Measurements from ENCODE around the gene RAI14. TPM values are rescaled to one million over a fixed set of nuclear protein-coding genes. Genes with fewer than 3 reads are reported as not detected.

Gene RAI14
- total RNA-seq, 1 experiment from 2014 or later: 71.5 TPM

DNA sequence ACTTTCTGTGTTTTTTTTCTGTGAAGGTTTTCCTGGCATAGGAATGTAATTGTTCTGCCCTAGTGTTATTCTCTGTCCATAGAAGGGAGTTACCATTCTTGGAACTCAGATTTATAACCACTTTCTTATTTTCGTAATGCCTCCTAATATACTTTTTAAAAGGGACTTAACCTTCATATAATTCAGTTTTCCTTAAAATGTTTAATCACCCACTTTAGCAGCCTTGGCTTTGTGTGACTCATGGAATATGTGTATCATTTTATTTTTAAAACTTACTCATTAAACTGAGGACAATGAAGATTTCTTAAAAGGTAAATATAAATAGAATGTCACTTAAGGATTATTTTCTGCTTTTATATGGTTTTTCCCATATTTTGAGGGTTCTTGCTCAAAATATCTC is 50.0 kb downstream of the RAI14 start:
- Histone ChIP-seq H3K4me1 (peaks cover 48% of the 10 kb centered on the region), H3K9me3 (no peaks in the 10 kb centered on the region), H3K4me3 (ENCODE audit: low read depth, low read length) (no peak overlapping the region), H3K27me3 (replicated peaks; ENCODE audit: control insufficient read depth, insufficient read depth, low read length) (no peaks in the 10 kb centered on the region), H3K36me3 (ENCODE audit: control insufficient read depth, insufficient read depth, low read length) (no peaks in the 10 kb centered on the region)
- no peaks in the 10 kb centered on the region for H3K9me3 Mint-ChIP-seq (ENCODE audit: unreplicated experiment)
- ChIA-PET POLR2A (no interaction called here), CTCF (no interaction called here)
- peaks cover 20% of the 10 kb centered on the region for H3K36me3 Mint-ChIP-seq (ENCODE audit: insufficient read depth, unreplicated experiment)
- TF ChIP-seq, protein P1, sequence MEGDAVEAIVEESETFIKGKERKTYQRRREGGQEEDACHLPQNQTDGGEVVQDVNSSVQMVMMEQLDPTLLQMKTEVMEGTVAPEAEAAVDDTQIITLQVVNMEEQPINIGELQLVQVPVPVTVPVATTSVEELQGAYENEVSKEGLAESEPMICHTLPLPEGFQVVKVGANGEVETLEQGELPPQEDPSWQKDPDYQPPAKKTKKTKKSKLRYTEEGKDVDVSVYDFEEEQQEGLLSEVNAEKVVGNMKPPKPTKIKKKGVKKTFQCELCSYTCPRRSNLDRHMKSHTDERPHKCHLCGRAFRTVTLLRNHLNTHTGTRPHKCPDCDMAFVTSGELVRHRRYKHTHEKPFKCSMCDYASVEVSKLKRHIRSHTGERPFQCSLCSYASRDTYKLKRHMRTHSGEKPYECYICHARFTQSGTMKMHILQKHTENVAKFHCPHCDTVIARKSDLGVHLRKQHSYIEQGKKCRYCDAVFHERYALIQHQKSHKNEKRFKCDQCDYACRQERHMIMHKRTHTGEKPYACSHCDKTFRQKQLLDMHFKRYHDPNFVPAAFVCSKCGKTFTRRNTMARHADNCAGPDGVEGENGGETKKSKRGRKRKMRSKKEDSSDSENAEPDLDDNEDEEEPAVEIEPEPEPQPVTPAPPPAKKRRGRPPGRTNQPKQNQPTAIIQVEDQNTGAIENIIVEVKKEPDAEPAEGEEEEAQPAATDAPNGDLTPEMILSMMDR (IDR thresholded peaks at IDR 0.05; ENCODE audit: insufficient read depth in 1 of 2, low read depth in 1 of 2, low read length in 1 of 2, severe bottlenecking in 1 of 2, unreplicated experiment in 1 of 2): no peak
- peaks cover 28% of the 10 kb centered on the region for H3K4me1 Mint-ChIP-seq (ENCODE audit: low read depth, unreplicated experiment)
- BruUV-seq (replicated peaks): no TSS peak
- intact Hi-C loops (cut with micrococcal nuclease; ENCODE audit: unreplicated experiment): no loop called here
- no peak for DNase-seq
- H3K27me3 Mint-ChIP-seq (ENCODE audit: insufficient read depth, unreplicated experiment): no peaks in the 10 kb centered on the region
- H3K27ac Mint-ChIP-seq (ENCODE audit: unreplicated experiment): no peak overlapping the region
- H3K4me3 Mint-ChIP-seq (ENCODE audit: unreplicated experiment): no peak overlapping the region

DNA sequence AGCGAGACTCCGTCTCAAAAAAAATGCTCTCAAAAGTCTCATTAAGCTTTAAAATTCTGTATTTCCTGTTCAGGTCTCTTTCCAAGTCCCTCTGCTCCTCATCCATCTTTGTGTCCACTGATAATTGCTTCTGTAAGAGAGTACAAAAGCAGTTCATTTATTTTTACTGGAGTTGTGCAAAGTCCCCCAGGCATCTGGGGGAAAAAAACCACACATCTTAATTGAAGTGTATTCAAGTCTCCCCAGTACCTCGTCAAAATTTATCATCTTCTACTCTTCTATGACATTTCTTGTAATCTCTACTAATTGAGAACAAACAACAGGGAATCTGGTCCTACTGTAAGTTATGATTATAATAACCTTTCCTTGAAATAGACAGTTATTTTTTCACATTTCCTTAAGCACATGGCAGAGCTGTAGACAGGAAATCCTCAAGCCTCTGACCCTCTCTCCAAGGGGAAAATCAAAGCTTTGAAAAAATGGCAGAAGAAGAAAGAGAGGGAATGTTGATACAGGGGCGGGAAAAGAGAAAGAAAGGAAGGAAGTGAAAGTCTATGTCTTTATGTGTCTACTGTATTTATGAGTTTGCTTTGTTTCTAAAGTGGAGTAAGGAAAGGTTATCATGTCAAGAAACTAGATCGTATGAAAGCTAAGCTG is 51.5 kb downstream of the RAI14 start:
- no peaks in the 10 kb centered on the region for H3K36me3 ChIP-seq (ENCODE audit: control insufficient read depth, insufficient read depth, low read length)
- no TSS peak for BruUV-seq (replicated peaks)
- H3K27me3 Mint-ChIP-seq (ENCODE audit: insufficient read depth, unreplicated experiment): no peaks in the 10 kb centered on the region
- CTCF ChIA-PET: interaction anchor here (0.6 kb wide), 1 partner anchor 900 kb away, joined by 3 read pairs; no protein-coding TSS in a partner anchor
- no peaks in the 10 kb centered on the region for H3K9me3 ChIP-seq
- no peak overlapping the region for H3K4me3 Mint-ChIP-seq (ENCODE audit: unreplicated experiment)
- peaks cover 20% of the 10 kb centered on the region for H3K4me1 Mint-ChIP-seq (ENCODE audit: low read depth, unreplicated experiment)
- DNase-seq: no peak
- peaks cover 22% of the 10 kb centered on the region for H3K36me3 Mint-ChIP-seq (ENCODE audit: insufficient read depth, unreplicated experiment)
- H3K27ac Mint-ChIP-seq (ENCODE audit: unreplicated experiment): peak overlapping the region; percentile 16
- peaks cover under 1% of the 10 kb centered on the region for H3K9me3 Mint-ChIP-seq (ENCODE audit: unreplicated experiment)
- TF ChIP-seq, protein P1 (IDR thresholded peaks at IDR 0.05; ENCODE audit: insufficient read depth in 1 of 2, low read depth in 1 of 2, low read length in 1 of 2, severe bottlenecking in 1 of 2, unreplicated experiment in 1 of 2): no peak
- intact Hi-C loops (cut with micrococcal nuclease; ENCODE audit: unreplicated experiment): no loop called here
- POLR2A ChIA-PET: no interaction called here
- no peaks in the 10 kb centered on the region for H3K27me3 ChIP-seq (replicated peaks; ENCODE audit: control insufficient read depth, insufficient read depth, low read length)
- H3K4me3 ChIP-seq (ENCODE audit: low read depth, low read length): no peak overlapping the region
- H3K4me1 ChIP-seq: peaks cover 33% of the 10 kb centered on the region

DNA sequence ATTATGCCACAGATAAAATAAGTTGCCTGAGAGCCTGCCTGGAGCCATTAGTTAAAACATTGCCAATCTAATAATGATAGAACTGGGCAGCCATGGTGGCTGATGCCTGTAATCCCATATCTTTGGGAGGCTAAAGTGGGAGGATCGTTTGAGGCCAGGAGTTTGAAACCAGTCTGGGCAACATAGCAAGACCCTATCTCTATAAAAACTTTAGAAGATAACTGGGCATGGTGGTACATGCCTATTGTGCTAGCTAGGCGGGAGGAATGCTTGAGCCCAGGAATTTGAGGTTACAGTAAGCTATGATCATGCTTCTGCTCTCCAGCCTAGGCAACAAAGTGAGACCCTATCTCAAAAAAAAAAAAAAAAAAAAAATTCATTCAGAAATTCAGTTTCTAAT is 52.6 kb downstream of the RAI14 start:
- CTCF ChIA-PET: no interaction called here
- intact Hi-C loops (cut with micrococcal nuclease; ENCODE audit: unreplicated experiment): no loop called here
- no peaks in the 10 kb centered on the region for H3K9me3 ChIP-seq

More for the DNA sequence above, 52.6 kb downstream of the RAI14 start:
- DNase-seq: no peak
- no TSS peak for BruUV-seq (replicated peaks)
- peaks cover 27% of the 10 kb centered on the region for H3K36me3 Mint-ChIP-seq (ENCODE audit: insufficient read depth, unreplicated experiment)
- H3K4me1 ChIP-seq: peaks cover 24% of the 10 kb centered on the region
- no peaks in the 10 kb centered on the region for H3K27me3 Mint-ChIP-seq (ENCODE audit: insufficient read depth, unreplicated experiment)
- H3K9me3 Mint-ChIP-seq (ENCODE audit: unreplicated experiment): peaks cover 9% of the 10 kb centered on the region
- TF ChIP-seq, protein P1 (IDR thresholded peaks at IDR 0.05; ENCODE audit: insufficient read depth in 1 of 2, low read depth in 1 of 2, low read length in 1 of 2, severe bottlenecking in 1 of 2, unreplicated experiment in 1 of 2): no peak
- H3K4me3 Mint-ChIP-seq (ENCODE audit: unreplicated experiment): no peak overlapping the region
- H3K4me1 Mint-ChIP-seq (ENCODE audit: low read depth, unreplicated experiment): peaks cover 18% of the 10 kb centered on the region
- POLR2A ChIA-PET: no interaction called here
- H3K27ac Mint-ChIP-seq (ENCODE audit: unreplicated experiment): no peak overlapping the region
- no peak overlapping the region for H3K4me3 ChIP-seq (ENCODE audit: low read depth, low read length)
- H3K27me3 ChIP-seq (replicated peaks; ENCODE audit: control insufficient read depth, insufficient read depth, low read length): no peaks in the 10 kb centered on the region
- no peaks in the 10 kb centered on the region for H3K36me3 ChIP-seq (ENCODE audit: control insufficient read depth, insufficient read depth, low read length)
